ENCODE results near the gene LPIN1.

DNA sequence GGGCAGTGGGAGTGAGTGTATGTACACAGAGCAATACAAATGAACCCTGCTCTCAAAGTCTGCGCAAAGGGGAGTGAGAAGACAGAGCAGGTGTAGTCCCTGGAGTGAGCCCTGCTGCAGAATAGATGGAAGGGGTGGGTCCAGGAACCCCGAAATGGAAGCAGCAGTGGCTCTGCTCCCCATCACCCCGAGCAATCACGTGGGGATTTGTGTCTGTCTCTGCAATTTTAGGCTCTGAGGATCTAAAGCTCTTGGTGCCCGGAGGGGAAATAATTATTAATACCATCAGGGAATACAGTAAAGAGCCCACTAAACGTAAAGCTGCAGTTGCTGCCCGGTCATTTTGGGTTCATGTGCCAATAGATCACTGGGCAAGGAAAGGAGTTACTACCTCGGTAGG is 118.3 kb downstream of the LPIN1 start:
- TF ChIP-seq, protein P1, sequence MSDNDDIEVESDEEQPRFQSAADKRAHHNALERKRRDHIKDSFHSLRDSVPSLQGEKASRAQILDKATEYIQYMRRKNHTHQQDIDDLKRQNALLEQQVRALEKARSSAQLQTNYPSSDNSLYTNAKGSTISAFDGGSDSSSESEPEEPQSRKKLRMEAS (IDR thresholded peaks at IDR 0.05), result no peak
- TF ChIP-seq EP300 (IDR thresholded peaks at IDR 0.05; ENCODE audit: borderline replicate concordance) (no peak), TAF1 (IDR thresholded peaks at IDR 0.05; ENCODE audit: low read depth) (no peak), CREB1 (IDR thresholded peaks at IDR 0.05; ENCODE audit: low read depth) (no peak), EGR1 (IDR thresholded peaks at IDR 0.05) (no peak), YY1 (IDR thresholded peaks at IDR 0.05; ENCODE audit: low read depth) (no peak), NFIC (IDR thresholded peaks at IDR 0.05) (no peak)
- TF ChIP-seq, protein P2, sequence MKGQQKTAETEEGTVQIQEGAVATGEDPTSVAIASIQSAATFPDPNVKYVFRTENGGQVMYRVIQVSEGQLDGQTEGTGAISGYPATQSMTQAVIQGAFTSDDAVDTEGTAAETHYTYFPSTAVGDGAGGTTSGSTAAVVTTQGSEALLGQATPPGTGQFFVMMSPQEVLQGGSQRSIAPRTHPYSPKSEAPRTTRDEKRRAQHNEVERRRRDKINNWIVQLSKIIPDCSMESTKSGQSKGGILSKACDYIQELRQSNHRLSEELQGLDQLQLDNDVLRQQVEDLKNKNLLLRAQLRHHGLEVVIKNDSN (IDR thresholded peaks at IDR 0.05), result no peak
- TF ChIP-seq, protein P3, sequence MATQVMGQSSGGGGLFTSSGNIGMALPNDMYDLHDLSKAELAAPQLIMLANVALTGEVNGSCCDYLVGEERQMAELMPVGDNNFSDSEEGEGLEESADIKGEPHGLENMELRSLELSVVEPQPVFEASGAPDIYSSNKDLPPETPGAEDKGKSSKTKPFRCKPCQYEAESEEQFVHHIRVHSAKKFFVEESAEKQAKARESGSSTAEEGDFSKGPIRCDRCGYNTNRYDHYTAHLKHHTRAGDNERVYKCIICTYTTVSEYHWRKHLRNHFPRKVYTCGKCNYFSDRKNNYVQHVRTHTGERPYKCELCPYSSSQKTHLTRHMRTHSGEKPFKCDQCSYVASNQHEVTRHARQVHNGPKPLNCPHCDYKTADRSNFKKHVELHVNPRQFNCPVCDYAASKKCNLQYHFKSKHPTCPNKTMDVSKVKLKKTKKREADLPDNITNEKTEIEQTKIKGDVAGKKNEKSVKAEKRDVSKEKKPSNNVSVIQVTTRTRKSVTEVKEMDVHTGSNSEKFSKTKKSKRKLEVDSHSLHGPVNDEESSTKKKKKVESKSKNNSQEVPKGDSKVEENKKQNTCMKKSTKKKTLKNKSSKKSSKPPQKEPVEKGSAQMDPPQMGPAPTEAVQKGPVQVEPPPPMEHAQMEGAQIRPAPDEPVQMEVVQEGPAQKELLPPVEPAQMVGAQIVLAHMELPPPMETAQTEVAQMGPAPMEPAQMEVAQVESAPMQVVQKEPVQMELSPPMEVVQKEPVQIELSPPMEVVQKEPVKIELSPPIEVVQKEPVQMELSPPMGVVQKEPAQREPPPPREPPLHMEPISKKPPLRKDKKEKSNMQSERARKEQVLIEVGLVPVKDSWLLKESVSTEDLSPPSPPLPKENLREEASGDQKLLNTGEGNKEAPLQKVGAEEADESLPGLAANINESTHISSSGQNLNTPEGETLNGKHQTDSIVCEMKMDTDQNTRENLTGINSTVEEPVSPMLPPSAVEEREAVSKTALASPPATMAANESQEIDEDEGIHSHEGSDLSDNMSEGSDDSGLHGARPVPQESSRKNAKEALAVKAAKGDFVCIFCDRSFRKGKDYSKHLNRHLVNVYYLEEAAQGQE (IDR thresholded peaks at IDR 0.05; ENCODE audit: low read depth), result no peak
